HFF-Myc (cell line): ENCODE measurements around the gene DNAJB2.

ENCODE experiments used
- DNase-seq: peaks from one replicate; pipeline ENCODE4 v3.0.0-alpha.2; 2011; ENCODE audit warnings: low read depth; ENCODE audit errors: extremely low read depth
- H3K4me3 ChIP-seq: replicated peaks from 2 replicates; pipeline ENCODE4 v1.5.1; 2011; ENCODE audit warnings: low read depth, mild to moderate bottlenecking, control low read depth, low read length
- TF ChIP-seq, protein P1 (sequence below): IDR thresholded peaks from 2 replicates; pipeline ENCODE4 v1.5.1; 2012; ENCODE audit warnings: mild to moderate bottlenecking, low read depth, low read length, control low read depth; ENCODE audit errors: missing control alignments

DNAJB2 gene

DNA sequence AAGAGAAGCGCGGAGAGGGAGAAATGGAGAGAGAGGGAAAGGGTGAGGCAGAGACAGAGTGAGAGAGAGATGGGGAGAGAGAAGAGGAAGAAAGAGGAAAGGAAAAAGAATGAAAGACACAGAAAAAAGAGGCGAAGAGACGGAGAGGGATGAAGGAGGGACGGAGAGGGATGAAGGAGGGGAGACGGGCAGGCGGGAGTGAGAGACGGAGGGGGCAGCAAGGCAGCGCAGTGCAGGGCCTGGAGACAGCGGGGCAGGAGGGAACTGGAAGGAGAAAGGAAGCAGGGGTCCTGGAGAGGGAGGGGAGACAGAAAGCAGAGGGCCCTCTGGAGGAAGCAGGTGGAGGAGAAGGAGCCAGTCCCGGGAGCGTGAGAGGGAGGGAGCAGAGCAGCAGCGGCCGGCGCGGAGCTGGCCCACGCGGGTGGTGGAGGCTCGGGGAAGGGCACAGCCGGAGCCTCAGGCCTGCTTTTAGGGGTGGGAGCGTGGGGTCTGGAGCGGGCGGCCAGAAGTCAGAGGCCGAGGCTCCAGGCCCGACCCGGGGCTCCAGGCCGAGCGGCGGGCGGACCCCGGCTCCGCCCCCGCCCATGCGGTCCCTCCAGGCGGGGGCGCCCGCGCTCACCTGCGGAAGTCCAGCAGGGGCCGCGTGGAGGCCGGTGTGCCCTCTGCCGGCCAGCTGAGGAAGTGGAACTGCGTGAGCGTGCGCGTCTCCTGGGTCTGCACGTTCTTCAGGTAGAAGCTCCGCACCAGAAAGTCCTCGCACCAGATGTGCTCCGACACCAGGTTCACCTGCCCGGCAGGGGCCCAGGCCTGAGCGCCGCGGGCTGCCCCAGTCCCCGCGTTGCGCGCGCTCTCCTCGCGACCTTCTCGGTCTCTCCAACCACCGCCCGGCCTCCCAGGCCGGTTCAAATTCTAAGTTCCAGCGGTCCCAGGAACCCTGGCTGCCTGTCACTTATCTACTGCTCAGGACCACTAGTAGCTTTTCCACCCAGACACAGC lies 15.5 kb downstream of the DNAJB2 start:
- H3K4me3 ChIP-seq, result peak overlapping the region; percentile 38
- TF ChIP-seq, protein P1, sequence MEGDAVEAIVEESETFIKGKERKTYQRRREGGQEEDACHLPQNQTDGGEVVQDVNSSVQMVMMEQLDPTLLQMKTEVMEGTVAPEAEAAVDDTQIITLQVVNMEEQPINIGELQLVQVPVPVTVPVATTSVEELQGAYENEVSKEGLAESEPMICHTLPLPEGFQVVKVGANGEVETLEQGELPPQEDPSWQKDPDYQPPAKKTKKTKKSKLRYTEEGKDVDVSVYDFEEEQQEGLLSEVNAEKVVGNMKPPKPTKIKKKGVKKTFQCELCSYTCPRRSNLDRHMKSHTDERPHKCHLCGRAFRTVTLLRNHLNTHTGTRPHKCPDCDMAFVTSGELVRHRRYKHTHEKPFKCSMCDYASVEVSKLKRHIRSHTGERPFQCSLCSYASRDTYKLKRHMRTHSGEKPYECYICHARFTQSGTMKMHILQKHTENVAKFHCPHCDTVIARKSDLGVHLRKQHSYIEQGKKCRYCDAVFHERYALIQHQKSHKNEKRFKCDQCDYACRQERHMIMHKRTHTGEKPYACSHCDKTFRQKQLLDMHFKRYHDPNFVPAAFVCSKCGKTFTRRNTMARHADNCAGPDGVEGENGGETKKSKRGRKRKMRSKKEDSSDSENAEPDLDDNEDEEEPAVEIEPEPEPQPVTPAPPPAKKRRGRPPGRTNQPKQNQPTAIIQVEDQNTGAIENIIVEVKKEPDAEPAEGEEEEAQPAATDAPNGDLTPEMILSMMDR, result peak; percentile 91
- DNase-seq, result no peak

DNA sequence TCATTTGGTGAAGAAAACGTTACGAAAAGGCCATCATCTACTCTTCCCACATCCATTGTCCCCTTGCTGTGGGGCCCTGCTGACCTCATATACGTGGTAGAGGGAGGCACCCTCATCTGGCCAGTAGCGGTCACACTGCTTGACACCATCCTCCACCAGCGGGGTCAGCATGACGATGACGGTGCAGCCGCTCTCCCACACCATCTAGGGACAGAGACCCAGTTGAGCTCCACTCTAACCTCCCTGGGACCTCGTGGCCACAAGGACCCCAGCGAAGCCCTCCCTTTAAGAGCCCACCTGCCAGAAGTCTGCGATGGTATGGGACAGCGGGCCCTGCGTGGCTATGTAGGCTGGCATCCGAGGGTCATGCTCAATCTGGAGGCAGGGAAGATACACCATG lies 17.0 kb downstream of the DNAJB2 start:
- TF ChIP-seq, protein P1, result no peak
- H3K4me3 ChIP-seq, result no peak overlapping the region
- no peak for DNase-seq

DNA sequence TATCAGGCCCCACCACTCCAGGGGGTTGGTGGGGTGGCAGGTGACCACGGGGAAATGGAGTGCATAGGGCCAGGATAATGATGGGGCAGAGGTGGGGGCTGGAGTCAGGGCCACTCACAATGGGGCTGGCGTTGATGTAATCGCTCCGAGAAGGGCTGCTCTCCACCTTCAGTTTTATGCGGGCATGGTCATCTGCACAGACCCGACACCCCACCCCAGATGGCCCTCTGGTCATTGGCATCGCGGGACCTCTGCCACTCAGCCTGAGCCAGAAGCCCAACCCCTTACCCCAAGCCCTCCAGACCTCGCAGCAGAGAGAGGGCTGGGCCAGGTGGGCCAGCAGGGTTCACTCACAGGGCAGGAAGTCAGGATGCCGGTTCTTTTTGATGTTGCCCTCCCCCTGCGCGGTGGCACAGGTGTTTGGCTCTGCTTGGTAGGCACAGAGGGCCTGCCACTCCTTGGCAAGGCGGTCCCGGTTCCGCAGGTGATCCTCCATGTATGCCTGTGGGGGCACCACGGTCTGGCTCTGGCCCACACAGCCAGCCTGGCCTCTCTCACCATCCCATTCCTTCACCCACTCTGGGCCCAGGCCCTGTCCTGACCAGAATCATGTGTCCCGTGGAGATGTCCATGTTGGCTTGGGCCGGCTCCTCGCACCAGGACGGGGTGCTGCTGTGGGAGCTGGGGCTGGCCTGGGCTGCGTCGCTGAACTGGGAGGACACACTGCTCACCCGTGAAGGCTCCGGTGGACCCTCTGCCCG lies 17.6 kb downstream of the DNAJB2 start:
- TF ChIP-seq, protein P1, result no peak
- DNase-seq, result no peak
- H3K4me3 ChIP-seq, result no peak overlapping the region

DNA sequence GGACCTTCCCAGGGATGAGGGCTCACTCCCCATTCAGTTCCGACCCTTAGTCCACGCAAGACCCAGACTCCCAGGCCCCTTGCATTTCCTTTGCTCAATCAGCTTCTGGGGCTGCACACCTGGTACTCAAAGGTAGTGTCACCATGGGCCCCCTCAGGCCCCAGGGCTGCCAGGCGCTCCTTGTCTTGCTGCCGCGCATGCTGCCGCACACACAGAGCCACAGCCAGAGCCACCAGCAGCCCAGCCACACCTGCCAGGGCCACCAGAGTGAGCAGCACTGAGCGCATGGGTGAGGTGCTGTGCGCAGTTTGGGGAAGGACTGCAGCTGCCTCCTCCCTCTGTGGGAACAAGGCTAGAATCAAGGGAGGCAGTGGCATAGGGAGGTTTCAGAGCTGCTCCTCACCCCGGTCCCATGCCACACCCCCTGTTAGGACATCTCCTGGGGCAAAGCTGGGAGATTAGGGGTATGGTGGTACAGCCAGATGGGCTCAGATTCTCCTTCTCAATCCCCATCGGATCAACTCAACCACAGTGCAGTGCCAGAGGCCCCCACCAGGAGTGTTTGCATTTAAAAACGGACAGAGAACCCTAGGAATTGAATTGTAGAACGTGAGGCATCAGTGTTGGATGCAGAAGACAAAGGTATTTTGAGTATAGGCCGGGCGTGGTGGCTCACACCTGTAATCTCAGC lies 18.7 kb downstream of the DNAJB2 start:
- DNase-seq, result no peak
- TF ChIP-seq, protein P1, result no peak
- no peak overlapping the region for H3K4me3 ChIP-seq

DNA sequence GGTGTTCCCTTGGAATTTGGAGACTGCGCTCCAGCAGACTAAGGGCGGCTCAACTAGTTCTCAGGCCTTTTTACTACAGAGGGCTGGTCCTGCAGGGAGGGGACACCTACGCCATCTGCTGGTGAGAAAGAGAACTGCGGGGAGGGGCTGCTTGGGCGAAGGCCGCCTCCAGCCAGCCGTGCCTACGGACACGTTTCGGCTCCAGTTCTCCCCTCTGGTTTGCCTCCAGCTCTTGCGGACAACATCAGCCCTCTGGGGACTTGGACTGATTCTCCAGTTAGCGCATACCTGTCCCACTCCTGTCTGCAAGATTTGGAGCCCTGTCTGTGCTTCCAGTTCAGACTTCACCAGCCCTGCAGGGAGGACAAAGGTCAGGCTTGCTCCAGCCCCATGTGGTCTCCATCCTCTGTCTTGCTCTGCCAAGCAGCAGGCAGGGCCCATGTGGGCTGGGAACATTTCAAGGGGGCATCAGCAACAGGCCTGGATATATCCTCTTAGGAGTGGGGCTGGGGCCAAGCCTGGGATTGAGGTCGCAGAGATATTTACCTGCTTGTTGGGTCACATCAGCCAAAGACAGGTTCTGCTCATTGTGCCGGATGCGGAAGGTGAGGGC lies 19.7 kb downstream of the DNAJB2 start:
- DNase-seq, result no peak
- no peak overlapping the region for H3K4me3 ChIP-seq
- TF ChIP-seq, protein P1, result peak; percentile 97

DNA sequence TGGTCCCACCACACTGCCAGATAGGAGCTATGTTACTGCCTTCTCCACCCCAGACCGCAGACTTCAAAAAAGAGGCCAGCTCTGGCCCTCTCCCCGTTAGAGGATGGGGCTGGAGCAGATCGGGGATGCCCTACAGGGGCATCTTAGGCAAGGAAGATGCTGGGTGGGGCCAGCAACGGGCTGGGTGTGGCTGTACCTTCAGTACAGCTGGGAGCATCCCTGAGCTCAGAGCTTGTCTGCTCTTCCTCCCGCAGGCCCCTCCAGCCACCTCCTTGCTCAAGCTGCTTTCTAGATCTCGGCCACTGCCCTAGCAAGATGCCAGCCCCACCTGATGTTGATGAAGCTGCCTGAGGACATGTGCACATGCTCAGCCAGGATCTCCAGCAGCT lies 20.2 kb downstream of the DNAJB2 start:
- no peak overlapping the region for H3K4me3 ChIP-seq
- DNase-seq, result no peak

More for the DNA sequence above, 20.2 kb downstream of the DNAJB2 start:
- TF ChIP-seq, protein P1, result no peak
